Measurements from ENCODE around the gene PLA2G2F. TPM values are rescaled to one million over a fixed set of nuclear protein-coding genes. Genes with fewer than 3 reads are reported as not detected.
"Not testable (repeated sequence)": the region's sequence is repeated elsewhere in the genome, so short reads cannot be mapped to it uniquely, and the experiment has no call there.

PLA2G2F gene
- total RNA-seq, 6 donors from 2014 or later, result not detected

GRCh38 chr1:20126806-20127440 lies 12.2 kb upstream of the PLA2G2F start:
- H3K4me1 ChIP-seq, result peaks cover 0 to 22% (median 17%) of the 10 kb centered on the region in 4 donors
- 90 to 96% methylated on average over 4 to 9 of the region's 10 CpGs for WGBS, 2 donors
- no peaks in the 10 kb centered on the region for H3K36me3 ChIP-seq
- TF ChIP-seq EP300 (IDR thresholded peaks at IDR 0.05) (no peak), POLR2AphosphoS5 (IDR thresholded peaks at IDR 0.05) (no peak), POLR2A (IDR thresholded peaks at IDR 0.05) (no peak)
- TF ChIP-seq, protein P1, sequence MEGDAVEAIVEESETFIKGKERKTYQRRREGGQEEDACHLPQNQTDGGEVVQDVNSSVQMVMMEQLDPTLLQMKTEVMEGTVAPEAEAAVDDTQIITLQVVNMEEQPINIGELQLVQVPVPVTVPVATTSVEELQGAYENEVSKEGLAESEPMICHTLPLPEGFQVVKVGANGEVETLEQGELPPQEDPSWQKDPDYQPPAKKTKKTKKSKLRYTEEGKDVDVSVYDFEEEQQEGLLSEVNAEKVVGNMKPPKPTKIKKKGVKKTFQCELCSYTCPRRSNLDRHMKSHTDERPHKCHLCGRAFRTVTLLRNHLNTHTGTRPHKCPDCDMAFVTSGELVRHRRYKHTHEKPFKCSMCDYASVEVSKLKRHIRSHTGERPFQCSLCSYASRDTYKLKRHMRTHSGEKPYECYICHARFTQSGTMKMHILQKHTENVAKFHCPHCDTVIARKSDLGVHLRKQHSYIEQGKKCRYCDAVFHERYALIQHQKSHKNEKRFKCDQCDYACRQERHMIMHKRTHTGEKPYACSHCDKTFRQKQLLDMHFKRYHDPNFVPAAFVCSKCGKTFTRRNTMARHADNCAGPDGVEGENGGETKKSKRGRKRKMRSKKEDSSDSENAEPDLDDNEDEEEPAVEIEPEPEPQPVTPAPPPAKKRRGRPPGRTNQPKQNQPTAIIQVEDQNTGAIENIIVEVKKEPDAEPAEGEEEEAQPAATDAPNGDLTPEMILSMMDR (IDR thresholded peaks at IDR 0.05), result no peak
- H3K9me3 ChIP-seq, result no peaks in the 10 kb centered on the region
- peak overlapping the region in 1 of 4 donors; percentile 35 for H3K27ac ChIP-seq
- no peak overlapping the region for H3K4me3 ChIP-seq
- DNase-seq (no peak), ATAC-seq (ENCODE audit: low FRiP score in 2 of 2) (peak in 1 of 2 donors; percentile 49)
- H3K27me3 ChIP-seq, result no peaks in the 10 kb centered on the region

- peaks cover 0 to 17% (median 8%) of the 10 kb centered on the region in 4 donors for H3K4me1 ChIP-seq
- H3K4me3 ChIP-seq; H3K27me3 ChIP-seq; H3K36me3 ChIP-seq; ATAC-seq (ENCODE audit: low FRiP score in 2 of 2); H3K9me3 ChIP-seq; H3K27ac ChIP-seq: not testable (repeated sequence)
- 91 to 95% methylated on average over 3 of the region's 3 CpGs for WGBS, 2 donors
- DNase-seq, result peak in 1 of 2 donors; percentile 6
These were observed 8.6 kb upstream of the PLA2G2F start for GRCh38 chr1:20130518-20130917.

DNA sequence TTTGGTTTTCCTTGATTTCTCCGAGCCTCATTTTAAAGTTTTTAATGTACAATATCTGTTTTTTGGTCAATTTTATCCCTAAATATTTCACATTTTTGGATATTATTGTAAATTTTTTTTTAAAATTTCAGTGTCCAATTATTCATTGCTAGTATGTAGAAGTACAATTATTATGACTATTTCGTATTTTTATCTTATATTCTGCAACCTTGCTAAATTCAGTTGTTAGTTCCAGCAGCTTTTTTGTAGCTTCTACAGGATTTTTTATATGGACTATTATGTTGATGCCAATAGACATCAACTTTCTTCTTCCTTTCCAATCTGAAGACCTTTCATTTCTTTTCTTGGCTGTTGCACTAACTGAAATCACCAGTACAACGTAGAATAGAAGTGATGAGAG lies 4.1 kb upstream of the PLA2G2F start:
- Histone ChIP-seq H3K4me1 (no peaks in the 10 kb centered on the region), H3K4me3 (no peak overlapping the region), H3K36me3 (no peaks in the 10 kb centered on the region), H3K9me3 (no peaks in the 10 kb centered on the region), H3K27me3 (no peaks in the 10 kb centered on the region), H3K27ac (no peak overlapping the region)
- whole genome bisulfite sequencing, 2 donors, result 95% methylated on average over 3 of the region's 3 CpGs
- TF ChIP-seq, protein P1 (IDR thresholded peaks at IDR 0.05), result no peak
- TF ChIP-seq POLR2AphosphoS5 (IDR thresholded peaks at IDR 0.05) (no peak), EP300 (IDR thresholded peaks at IDR 0.05) (no peak), POLR2A (IDR thresholded peaks at IDR 0.05) (no peak)
- DNase-seq (no peak), ATAC-seq (ENCODE audit: low FRiP score in 2 of 2) (no peak)

GRCh38 chr1:20136249-20136648 lies 2.9 kb upstream of the PLA2G2F start:
- no peak overlapping the region for H3K4me3 ChIP-seq
- no peaks in the 10 kb centered on the region for H3K36me3 ChIP-seq
- TF ChIP-seq POLR2A (IDR thresholded peaks at IDR 0.05) (no peak), EP300 (IDR thresholded peaks at IDR 0.05) (no peak), POLR2AphosphoS5 (IDR thresholded peaks at IDR 0.05) (no peak)
- TF ChIP-seq, protein P1 (IDR thresholded peaks at IDR 0.05), result no peak
- 94 to 96% methylated on average over 3 of the region's 3 CpGs for WGBS, 2 donors
- no peaks in the 10 kb centered on the region for H3K4me1 ChIP-seq
- no peak overlapping the region for H3K27ac ChIP-seq
- DNase-seq, result no peak
- no peak for ATAC-seq (ENCODE audit: low FRiP score in 2 of 2)
- no peaks in the 10 kb centered on the region for H3K9me3 ChIP-seq
- H3K27me3 ChIP-seq, result no peaks in the 10 kb centered on the region

- Histone ChIP-seq H3K36me3 (no peaks in the 10 kb centered on the region), H3K27me3 (no peaks in the 10 kb centered on the region), H3K4me3 (no peak overlapping the region), H3K4me1 (no peaks in the 10 kb centered on the region), H3K9me3 (no peaks in the 10 kb centered on the region), H3K27ac (no peak overlapping the region)
- 65 to 71% methylated on average over 4 of the region's 4 CpGs for WGBS, 2 donors
- no peak for TF ChIP-seq POLR2AphosphoS5 (IDR thresholded peaks at IDR 0.05)
- no peak for TF ChIP-seq POLR2A (IDR thresholded peaks at IDR 0.05)
- no peak for TF ChIP-seq EP300 (IDR thresholded peaks at IDR 0.05)
- TF ChIP-seq, protein P1 (IDR thresholded peaks at IDR 0.05), result no peak
- peak in 1 of 2 donors; percentile 44 for DNase-seq
- no peak for ATAC-seq (ENCODE audit: low FRiP score in 2 of 2)
These were observed 2.1 kb upstream of the PLA2G2F start for GRCh38 chr1:20137055-20137454.

All from upper lobe of left lung (tissue), 6 donors.